H1 (cell line): Measurements from ENCODE around the gene RARRES2. TPM values are rescaled to one million over a fixed set of nuclear protein-coding genes. Genes with fewer than 3 reads are reported as not detected.

ENCODE experiments used
- CTCF ChIA-PET: fragments of 300-600 bp; sonication (Branson Sonifier 250); formaldehyde crosslinking; loops from one replicate; lab custom pipeline; 2021; ENCODE audit not compliant: partially characterized antibody; lab: Charles Lee
- POLR2A ChIA-PET: fragments of 300-600 bp; sonication (Branson Sonifier 250); formaldehyde crosslinking; loops from one replicate; lab custom pipeline; 2021; ENCODE audit warnings: inconsistent platforms; ENCODE audit not compliant: partially characterized antibody; lab: Charles Lee
- DNase-seq, 2 experiments: peaks; one replicate each; pipeline versions ENCODE4 v3.0.0 to v3.0.0-alpha.2; 2010 to 2022; ENCODE audit warnings: low spot score in 2 of 2, low read depth in 1 of 2, mixed read lengths in 1 of 2
- FAIRE-seq: peaks from 2 replicates; lab custom pipeline; 2011; peaks lifted over from hg19 to GRCh38; lab: Jason Lieb, UNC
- H2AFZ ChIP-seq: 2 replicates; pipeline ENCODE4 v1.8.1; 2012; ENCODE audit warnings: low read length, inconsistent platforms
- H2AK5ac ChIP-seq: 2 replicates; pipeline ENCODE4 v1.6.1; 2013; ENCODE audit warnings: low read depth, low read length
- H2BK120ac ChIP-seq: replicated peaks from 2 replicates; pipeline ENCODE3; 2013; ENCODE audit warnings: low read depth, low read length, inconsistent platforms
- H2BK12ac ChIP-seq: 2 replicates; pipeline ENCODE4 v1.6.1; 2013; ENCODE audit warnings: low read depth, low read length
- H2BK15ac ChIP-seq: 2 replicates; pipeline ENCODE4 v1.6.1; 2013; ENCODE audit warnings: low read length
- H2BK20ac ChIP-seq: 2 replicates; pipeline ENCODE4 v1.6.1; 2013; ENCODE audit warnings: low read length
- H2BK5ac ChIP-seq: 2 replicates; pipeline ENCODE4 v1.6.1; 2013; ENCODE audit warnings: low read depth, low read length
- H3K14ac ChIP-seq: 2 replicates; pipeline ENCODE4 v1.6.1; 2013; ENCODE audit warnings: inconsistent platforms; ENCODE audit not compliant: insufficient read length
- H3K18ac ChIP-seq: 2 replicates; pipeline ENCODE4 v1.6.1; 2013; ENCODE audit warnings: low read length; ENCODE audit errors: extremely low read depth
- H3K23ac ChIP-seq: 2 replicates; pipeline ENCODE4 v1.6.1; 2013; ENCODE audit warnings: inconsistent platforms; ENCODE audit not compliant: insufficient read length
- H3K23me2 ChIP-seq: 2 replicates; pipeline ENCODE4 v1.6.1; 2013; ENCODE audit warnings: low read depth, low read length
- H3K27ac ChIP-seq: 2 replicates; pipeline ENCODE4 v1.6.1; 2011; ENCODE audit warnings: low read depth, low read length, inconsistent platforms
- H3K27me3 ChIP-seq, 4 experiments: replicated peaks in 1 of 4; 1 replicate in 1 of 4; 2 replicates in 3 of 4; pipeline versions ENCODE4 v1.6.1 to v1.8.1; 2011 to 2013; ENCODE audit warnings: low read length in 3 of 4, mild to moderate bottlenecking in 3 of 4, inconsistent platforms in 2 of 4, mixed read lengths in 2 of 4, moderate library complexity in 1 of 4; ENCODE audit not compliant: control insufficient read depth in 3 of 4, insufficient read depth in 3 of 4; ENCODE audit errors: extremely low read depth in 1 of 4
- H3K36me3 ChIP-seq, 4 experiments: 2 replicates each; pipeline versions ENCODE4 v1.6.1 to v1.8.1; 2011 to 2013; ENCODE audit warnings: mild to moderate bottlenecking in 4 of 4, low read length in 3 of 4, moderate library complexity in 2 of 4, control low read depth in 1 of 4, inconsistent platforms in 1 of 4; ENCODE audit not compliant: insufficient read depth in 4 of 4, control insufficient read depth in 2 of 4
- H3K4ac ChIP-seq: replicated peaks from 2 replicates; pipeline ENCODE3; 2013; ENCODE audit warnings: low read length, low read depth, mixed read lengths, inconsistent platforms; ENCODE audit not compliant: insufficient read length
- H3K4me1 ChIP-seq, 4 experiments: replicated peaks in 1 of 4; 1 replicate in 1 of 4; 2 replicates in 3 of 4; pipeline versions ENCODE4 v1.6.1 to v1.8.1; 2011 to 2013; ENCODE audit warnings: low read length in 3 of 4, inconsistent platforms in 2 of 4, mixed read lengths in 1 of 4; ENCODE audit not compliant: insufficient read depth in 4 of 4, control insufficient read depth in 3 of 4
- H3K4me2 ChIP-seq, 2 experiments: 2 replicates each; pipeline versions ENCODE4 v1.6.1 to v1.8.1; 2011 to 2013; ENCODE audit warnings: low read depth in 2 of 2, low read length in 2 of 2, control low read depth in 1 of 2, inconsistent platforms in 1 of 2, mild to moderate bottlenecking in 1 of 2; ENCODE audit not compliant: insufficient read depth in 1 of 2
- H3K4me3 ChIP-seq, 4 experiments: fragments of 200-600, 300-600 bp in 1 of 4; sonication (generic), shearing (Covaris generic), sonication (Bioruptor Twin) in 1 of 4; 2 replicates each; pipeline versions ENCODE4 v1.5.1 to v1.8.1; 2011 to 2016; ENCODE audit warnings: low read length in 4 of 4, low read depth in 3 of 4, control low read depth in 2 of 4, inconsistent platforms in 2 of 4, mild to moderate bottlenecking in 2 of 4, mixed read lengths in 1 of 4, moderate library complexity in 1 of 4; ENCODE audit not compliant: insufficient read depth in 2 of 4; ENCODE audit errors: extremely low read depth in 1 of 4
- H3K56ac ChIP-seq: replicated peaks from 2 replicates; pipeline ENCODE3; 2013; ENCODE audit warnings: low read depth, mild to moderate bottlenecking, mixed read lengths, low read length, inconsistent platforms; ENCODE audit not compliant: insufficient read length
- H3K79me1 ChIP-seq: 2 replicates; pipeline ENCODE4 v1.6.1; 2013; ENCODE audit warnings: low read depth, low read length, control low read depth
- H3K79me2 ChIP-seq, 2 experiments: 2 replicates each; pipeline versions ENCODE4 v1.6.1 to v1.8.1; 2012 to 2013; ENCODE audit warnings: low read length in 2 of 2, mild to moderate bottlenecking in 2 of 2, inconsistent platforms in 1 of 2; ENCODE audit not compliant: insufficient read depth in 2 of 2, control insufficient read depth in 1 of 2
- H3K9ac ChIP-seq, 4 experiments: replicated peaks in 1 of 4; 1 replicate in 1 of 4; 2 replicates in 3 of 4; pipeline versions ENCODE4 v1.6.1 to v1.8.1; 2011 to 2013; ENCODE audit warnings: low read depth in 3 of 4, low read length in 3 of 4, control low read depth in 2 of 4, mild to moderate bottlenecking in 2 of 4, moderate library complexity in 2 of 4, inconsistent platforms in 1 of 4; ENCODE audit errors: extremely low read depth in 1 of 4
- H3K9me3 ChIP-seq, 2 experiments: 2 replicates each; pipeline versions ENCODE4 v1.6.1 to v1.8.1; 2012 to 2013; ENCODE audit warnings: mild to moderate bottlenecking in 2 of 2, moderate library complexity in 2 of 2, control low read depth in 1 of 2, inconsistent platforms in 1 of 2, low read depth in 1 of 2, low read length in 1 of 2, mixed read lengths in 1 of 2; ENCODE audit not compliant: insufficient read depth in 2 of 2
- H4K20me1 ChIP-seq, 2 experiments: replicated peaks in 1 of 2; 2 replicates each; pipeline versions ENCODE3 to v1.8.1; 2011 to 2013; ENCODE audit warnings: inconsistent platforms in 2 of 2, low read length in 2 of 2, mild to moderate bottlenecking in 1 of 2; ENCODE audit not compliant: insufficient read depth in 2 of 2, control insufficient read depth in 1 of 2
- H4K5ac ChIP-seq: 2 replicates; pipeline ENCODE4 v1.6.1; 2013; ENCODE audit warnings: low read length, low read depth, mixed read lengths, inconsistent platforms; ENCODE audit not compliant: insufficient read length
- H4K8ac ChIP-seq: 2 replicates; pipeline ENCODE4 v1.8.0; 2013; ENCODE audit warnings: mild to moderate bottlenecking, moderate library complexity, low read length, inconsistent platforms; ENCODE audit not compliant: insufficient read depth; ENCODE audit errors: extremely low read depth
- H4K91ac ChIP-seq: replicated peaks from 2 replicates; pipeline ENCODE3; 2013; ENCODE audit warnings: low read length, mixed read lengths, inconsistent platforms; ENCODE audit not compliant: insufficient read length
- CTCF ChIP-seq, 3 experiments: IDR thresholded peaks; 1 replicate in 2 of 3; 2 replicates in 1 of 3; pipeline versions ENCODE4 v1.5.1 to v1.6.1; 2011; ENCODE audit warnings: low read length in 3 of 3, mild to moderate bottlenecking in 3 of 3, inconsistent platforms in 2 of 3, low read depth in 1 of 3, moderate library complexity in 1 of 3; ENCODE audit not compliant: insufficient read depth in 1 of 3; ENCODE audit errors: control extremely low read depth in 1 of 3
- SUZ12 ChIP-seq: fragments of 200-600 bp; sonication (generic); IDR thresholded peaks from 2 replicates; pipeline ENCODE4 v1.6.1; 2012; ENCODE audit warnings: mild to moderate bottlenecking, inconsistent platforms, low read length, moderate library complexity, mixed read lengths
- WGBS, 2 experiments: shearing (Covaris generic) in 1 of 2; methylation state at CpG; one replicate each; pipeline versions ENCODE4 v1.1.6 to v1.1.7; 2013 to 2015; ENCODE audit warnings: low lambda C conversion rate in 2 of 2, mixed read lengths in 2 of 2, inconsistent platforms in 1 of 2, low coverage in 1 of 2, missing lambda C conversion rate in 1 of 2; ENCODE audit not compliant: insufficient replicate concordance in 2 of 2, insufficient coverage in 1 of 2, insufficient read length in 1 of 2; ENCODE audit errors: extremely low coverage in 1 of 2, missing lambda C conversion rate in 1 of 2; 5-methylcytosine and 5-hydroxymethylcytosine counted together
- polyA plus RNA-seq, 7 experiments: library from polyadenylated mRNA; depleted of rRNA in 3 of 7; stranded (reverse) in 5 of 7; unstranded in 2 of 7; fragments of >200 nt in 5 of 7; fragments of 200-250 nt in 2 of 7; gene quantifications; 1 replicate in 5 of 7; 2 replicates in 1 of 7; 4 replicates in 1 of 7; pipeline versions ENCODE4 v1.2.1 to v1.2.3, GENCODE V29; 2011 to 2013; ENCODE audit warnings: missing spikeins in 2 of 7, mixed read lengths in 2 of 7
- total RNA-seq: library from RNA; stranded (reverse); fragmentation: NEBNext Ultra II Directional; extraction: Animal tissue kit (Norgen Biotek cat#: 25700); gene quantifications from 2 replicates; pipeline ENCODE4 v1.2.1, GENCODE V29; 2021

Gene RARRES2
- total and polyA plus RNA-seq, 2 of the 8 experiments (the other 6 are each of a cell fraction or from before 2014, with no cell fraction given), result 254 to 441 TPM

- Histone ChIP-seq H4K20me1 (peaks cover 0 to 5% of the 10 kb centered on the region in 2 experiments), H2BK12ac (no peak overlapping the region), H2BK5ac (no peak overlapping the region), H2AK5ac (no peak overlapping the region), H3K14ac (no peak overlapping the region), H3K9ac (no peak overlapping the region), H4K8ac (no peak overlapping the region), H3K4me1 (peaks cover 11 to 15% (median 11%) of the 10 kb centered on the region in 4 experiments), H4K91ac (peak overlapping the region; percentile 22)
- no peak for DNase-seq
- TF ChIP-seq CTCF (IDR thresholded peaks at IDR 0.05; ENCODE audit: control extremely low read depth in 1 of 3, insufficient read depth in 1 of 3, low read depth in 1 of 3, low read length in 3 of 3) (no peak), SUZ12 (no peak)
- TF ChIP-seq, all 59 proteins: peak for 0
- Histone ChIP-seq H3K4ac (no peak overlapping the region), H2BK20ac (peak overlapping the region; percentile 0; the same call in 1 of the 2 replicates), H2BK15ac (0 out of 2 replicates have a peak overlapping the region, but pooled peaks have one; percentile 75), H3K4me3 (no peak overlapping the region), H3K4me2 (no peak overlapping the region), H3K23me2 (peaks cover 13% of the 10 kb centered on the region; the same call in 1 of the 2 replicates), H3K56ac (no peak overlapping the region), H3K79me2 (no peaks in the 10 kb centered on the region), H3K27ac (no peak overlapping the region), H2BK120ac (no peak overlapping the region), H3K36me3 (no peaks in the 10 kb centered on the region), H2AFZ (no peak overlapping the region), H3K27me3 (no peaks in the 10 kb centered on the region; a peak in 1 of 7 replicates), H3K23ac (no peak overlapping the region), H3K18ac (no peak overlapping the region), H3K79me1 (no peaks in the 10 kb centered on the region; the same call in 1 of the 2 replicates), H4K5ac (no peak overlapping the region), H3K9me3 (no peaks in the 10 kb centered on the region)
- ChIA-PET POLR2A (no interaction called here), CTCF (interaction anchor here (0.6 to 4.8 kb wide), 19 partner anchors 11 to 73 kb away, joined by 3 to 41 read pairs (median 5); partner anchors contain the start of gene REPIN1)
- 87% methylated on average over 9 of the region's 9 CpGs; no CpG with 5 or more reads in 1 of the 2 experiments for WGBS, 2 experiments
- no peak for FAIRE-seq
Observed at GRCh38 chr7:150357270-150357669, 15.8 kb upstream of the RARRES2 start.
